PFSK-1 (cell line): Measurements from ENCODE around the gene FOXA2.

Experiments used
- POLR2AphosphoS5 ChIP-seq: IDR thresholded peaks from 2 replicates; pipeline ENCODE4 v1.6.1; 2012; ENCODE audit warnings: low read depth, mild to moderate bottlenecking, control low read depth, low read length, moderate library complexity
- TAF1 ChIP-seq: IDR thresholded peaks from 2 replicates; pipeline ENCODE4 v1.6.1; 2012; ENCODE audit warnings: low read length, control low read depth, borderline replicate concordance; ENCODE audit not compliant: insufficient read depth

GRCh38 chr20:22560817-22561216 lies 23.6 kb downstream of the FOXA2 start:
- TF ChIP-seq TAF1: no peak
- TF ChIP-seq POLR2AphosphoS5: no peak
